Right lobe of liver (tissue), 6 donors: ENCODE results near the gene ATG14. TPM values are rescaled to one million over a fixed set of nuclear protein-coding genes. Genes with fewer than 3 reads are reported as not detected.
A peak's percentile ranks its signal among the peaks of the same experiment; 100 is the strongest.
"Not testable (repeated sequence)": the region's sequence is repeated elsewhere in the genome, so short reads cannot be mapped to it uniquely, and the experiment has no call there.

Experiments used
- ATAC-seq, 4 donors: fragments of 200-7000 bp; cut with Tn5 transposase; one replicate each; pipeline ENCODE4 v1.9.1; 2020; ENCODE audit warnings: mild to moderate bottlenecking in 4 of 4, moderate library complexity in 4 of 4
- DNase-seq, 3 donors: peaks; one replicate each; pipeline ENCODE4 v3.0.0-alpha.2; 2020
- H3K27ac ChIP-seq, 3 donors: fragments of 200-600 bp; one replicate each; pipeline ENCODE4 v1.8.0; 2022
- H3K27me3 ChIP-seq, 2 donors: fragments of 200-600 bp; one replicate each; pipeline ENCODE4 v1.8.0; 2022
- H3K36me3 ChIP-seq, 4 donors: fragments of 200-600 bp; sonication (generic) in 1 of 4; one replicate each; pipeline versions ENCODE4 v1.5.1 to v1.8.0; 2017 to 2022; ENCODE audit warnings: control low read depth in 1 of 4
- H3K4me1 ChIP-seq, 4 donors: fragments of 200-600 bp; sonication (generic) in 1 of 4; one replicate each; pipeline versions ENCODE4 v1.5.1 to v1.8.0; 2017 to 2022; ENCODE audit warnings: control low read depth in 1 of 4
- H3K4me3 ChIP-seq, 3 donors: fragments of 200-600 bp; one replicate each; pipeline ENCODE4 v1.8.0; 2022
- H3K9me3 ChIP-seq, 4 donors: fragments of 200-600 bp; sonication (generic) in 1 of 4; one replicate each; pipeline versions ENCODE4 v1.5.1 to v1.8.0; 2017 to 2022; ENCODE audit warnings: control low read depth in 1 of 4
- CTCF ChIP-seq, 4 donors: fragments of 200-600 bp in 3 of 4; fragments of 450-650 bp in 1 of 4; IDR thresholded peaks; one replicate each; pipeline versions ENCODE4 v1.5.1 to v1.8.0; 2016 to 2022; ENCODE audit warnings: antibody characterized with exemption in 4 of 4, mild to moderate bottlenecking in 2 of 4
- POLR2A ChIP-seq: fragments of 450-650 bp; IDR thresholded peaks from one replicate; pipeline ENCODE4 v1.6.1; 2017; ENCODE audit warnings: antibody characterized with exemption, mild to moderate bottlenecking
- WGBS: methylation state at CpG from one replicate; pipeline ENCODE4 v1.1.6; 2018; ENCODE audit warnings: low coverage, low lambda C conversion rate; ENCODE audit not compliant: insufficient coverage; ENCODE audit errors: missing lambda C conversion rate; 5-methylcytosine and 5-hydroxymethylcytosine counted together
- intact Hi-C, 2 donors: fragments of 100-400 bp; cut with DNase I; formaldehyde crosslinking; loops; one replicate each; pipeline versions ENCODE4 v1.11.2 to v1.14.1; 2022
- long read RNA-seq: library from polyadenylated mRNA; unstranded; transcript quantifications from one replicate; pipeline ENCODE4 v2.0.0, GENCODE V29; 2019
- total RNA-seq, 6 experiments: library from RNA; depleted of rRNA in 2 of 6; stranded (reverse); fragments of >200 nt in 2 of 6; fragmentation: NEBNext Ultra II Directional in 3 of 6; extraction: Animal tissue kit (Norgen Biotek cat#: 25700) in 3 of 6; gene quantifications; one replicate each; pipeline versions ENCODE4 v1.1.0 to v1.2.4, GENCODE V29; 2016 to 2023
- donor health status: DM: no; HTN: yes; CAD: no.
- donor health status: DM: no; HTN: no; CAD: no.
- donor health status: DM: no; HTN: no; CAD: no.
- donor health status: DM: no; HTN: yes; CAD: no.
- donor health status: DM: no; HTN: yes; CAD: no.

Gene ATG14
- total RNA-seq, result 1 to 10 TPM; 4.0 to 4.7 (median 4.2) TPM
- long read RNA-seq, partial matches to known transcripts, result 3 of 3 reads
- long read RNA-seq, other reads (novel, unspliced or antisense), result 0 of 3 reads

- intact Hi-C loops, result no loop called here
- WGBS, result 5% methylated on average over 21 of the region's 57 CpGs
- Histone ChIP-seq H3K27ac (peak within 1 kb of the TSS; percentile 76 to 88 (median 84)), H3K4me1 (peaks cover 0 to 14% (median 4%) of the 10 kb centered on the region in 4 donors), H3K27me3 (no peaks in the 10 kb centered on the region), H3K36me3 (no peaks in the 10 kb centered on the region), H3K4me3 (peak within 1 kb of the TSS; percentile 85 to 98 (median 90)), H3K9me3 (no peaks in the 10 kb centered on the region)
- DNase-seq (peak; percentile 82 to 88 (median 88)), ATAC-seq (peak; percentile 99 to 100 (median 99))
- TF ChIP-seq CTCF (IDR thresholded peaks at IDR 0.05), result no peak
- peak; percentile 55 for TF ChIP-seq POLR2A
Measured at GRCh38 chr14:55411426-55412389, at the start of gene ATG14. TSS of gene ATG14 (minus strand) at chr14:55411830. CDS start at chr14:55411822, 8 bp downstream.

- no peaks in the 10 kb centered on the region for H3K36me3 ChIP-seq
- ATAC-seq (peak in 1 of 4 donors; percentile 20), DNase-seq (no peak)
- intact Hi-C loops, result no loop called here
- no peaks in the 10 kb centered on the region for H3K27me3 ChIP-seq
- no peak overlapping the region for H3K27ac ChIP-seq
- H3K4me1 ChIP-seq, result no peaks in the 10 kb centered on the region
- no peak overlapping the region for H3K4me3 ChIP-seq
- TF ChIP-seq CTCF (IDR thresholded peaks at IDR 0.05) (no peak), POLR2A (no peak)
- no peaks in the 10 kb centered on the region for H3K9me3 ChIP-seq
- WGBS, result 50% methylated on average over 9 of the region's 9 CpGs
Measured at GRCh38 chr14:55458800-55459515, 47.3 kb upstream of the ATG14 start.

- intact Hi-C loops, result no loop called here
- Histone ChIP-seq H3K4me1 (no peaks in the 10 kb centered on the region), H3K27me3 (no peaks in the 10 kb centered on the region), H3K4me3 (no peak overlapping the region), H3K36me3 (no peaks in the 10 kb centered on the region), H3K9me3 (no peaks in the 10 kb centered on the region), H3K27ac (no peak overlapping the region)
- TF ChIP-seq POLR2A, result no peak
- no peak for TF ChIP-seq CTCF (IDR thresholded peaks at IDR 0.05)
- no peak for DNase-seq
- no peak for ATAC-seq
- WGBS, result 64% methylated on average over 6 of the region's 6 CpGs
Measured at GRCh38 chr14:55457496-55457895, 45.9 kb upstream of the ATG14 start.

GRCh38 chr14:55456411-55456810 lies 44.8 kb upstream of the ATG14 start:
- DNase-seq, H3K4me1 ChIP-seq, ATAC-seq, H3K4me3 ChIP-seq, H3K9me3 ChIP-seq, H3K27me3 ChIP-seq, H3K27ac ChIP-seq, H3K36me3 ChIP-seq, intact Hi-C loops: not testable (repeated sequence)
- no CpG with 5 or more reads among the region's 34 CpGs for WGBS
